ENCODE measurements around the gene INPP1.

GRCh38 chr2:190328573-190329147, 14.7 kb upstream of the INPP1 start:
- TF ChIP-seq RARB (CRISPR knock-in tag; IDR thresholded peaks at IDR 0.05) (no peak), TOX (CRISPR knock-in tag; IDR thresholded peaks at IDR 0.05; ENCODE audit: borderline replicate concordance) (no peak), CREB5 (CRISPR knock-in tag; IDR thresholded peaks at IDR 0.05; ENCODE audit: low read depth) (no peak), ESRRG (CRISPR knock-in tag; IDR thresholded peaks at IDR 0.05) (no peak), ARNTL (CRISPR knock-in tag; IDR thresholded peaks at IDR 0.05; ENCODE audit: borderline replicate concordance, low read depth) (no peak), ZNF70 (CRISPR knock-in tag; IDR thresholded peaks at IDR 0.05) (no peak), ZFP3 (CRISPR knock-in tag; IDR thresholded peaks at IDR 0.05) (no peak), CSDC2 (CRISPR knock-in tag; IDR thresholded peaks at IDR 0.05) (no peak), ISL1 (CRISPR knock-in tag; IDR thresholded peaks at IDR 0.05) (no peak), TCF4 (CRISPR knock-in tag; IDR thresholded peaks at IDR 0.05; ENCODE audit: borderline replicate concordance) (no peak), PATZ1 (CRISPR knock-in tag; IDR thresholded peaks at IDR 0.05; ENCODE audit: borderline replicate concordance) (no peak), POU6F1 (CRISPR knock-in tag; IDR thresholded peaks at IDR 0.05; ENCODE audit: borderline replicate concordance, low read depth) (no peak)
